PC-3 (cell line): ENCODE results near the gene NACC2.

Source experiments
- EZH2 ChIP-seq: fragments of 300-600 bp; sonication (generic); IDR thresholded peaks from one replicate; pipeline ENCODE4 v1.6.1; 2017; ENCODE audit warnings: antibody characterized with exemption, mild to moderate bottlenecking, low read length; ENCODE audit not compliant: unreplicated experiment
- EZH2phosphoT487 ChIP-seq: fragments of 300-600 bp; sonication (generic); IDR thresholded peaks from 2 replicates; pipeline ENCODE4 v1.6.1; 2018; ENCODE audit warnings: mild to moderate bottlenecking, antibody characterized with exemption, low read length, borderline replicate concordance
- TF ChIP-seq, protein P1 (sequence below): fragments of 300-600 bp; sonication (generic); conservative IDR thresholded peaks from 2 replicates; pipeline ENCODE4 v1.5.1; 2017; ENCODE audit warnings: antibody characterized with exemption, low read depth, mild to moderate bottlenecking, low read length

DNA sequence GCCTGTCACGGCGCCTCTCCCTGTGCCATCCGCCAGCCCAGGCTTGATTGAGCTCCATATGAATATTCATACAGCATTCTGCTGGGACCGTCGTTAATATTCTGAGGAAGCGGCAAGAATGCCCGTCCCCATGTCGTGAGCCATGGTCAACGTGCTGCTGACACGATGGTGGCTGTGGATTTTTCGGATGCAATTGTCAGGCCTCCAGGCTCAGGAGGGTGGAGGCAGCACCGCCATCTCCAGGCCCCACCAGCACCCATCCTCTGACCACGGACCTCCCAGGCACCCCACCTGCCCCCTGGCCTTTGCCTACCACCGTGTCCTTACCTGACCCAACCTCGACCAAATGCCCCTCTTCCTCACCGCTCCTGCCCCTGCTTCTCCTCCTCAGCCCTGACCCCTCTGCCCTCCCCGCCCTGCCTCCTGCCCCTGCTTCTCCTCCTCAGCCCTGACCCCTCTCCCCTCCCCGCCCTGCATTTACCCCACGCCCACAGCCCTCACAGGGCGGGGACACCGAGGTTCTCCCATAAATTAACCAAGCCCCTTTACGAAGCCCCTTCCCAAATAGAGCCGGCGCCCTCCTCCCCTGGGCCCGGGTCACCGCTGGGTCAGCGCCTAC, 13.7 kb upstream of the NACC2 start:
- TF ChIP-seq, protein P1, sequence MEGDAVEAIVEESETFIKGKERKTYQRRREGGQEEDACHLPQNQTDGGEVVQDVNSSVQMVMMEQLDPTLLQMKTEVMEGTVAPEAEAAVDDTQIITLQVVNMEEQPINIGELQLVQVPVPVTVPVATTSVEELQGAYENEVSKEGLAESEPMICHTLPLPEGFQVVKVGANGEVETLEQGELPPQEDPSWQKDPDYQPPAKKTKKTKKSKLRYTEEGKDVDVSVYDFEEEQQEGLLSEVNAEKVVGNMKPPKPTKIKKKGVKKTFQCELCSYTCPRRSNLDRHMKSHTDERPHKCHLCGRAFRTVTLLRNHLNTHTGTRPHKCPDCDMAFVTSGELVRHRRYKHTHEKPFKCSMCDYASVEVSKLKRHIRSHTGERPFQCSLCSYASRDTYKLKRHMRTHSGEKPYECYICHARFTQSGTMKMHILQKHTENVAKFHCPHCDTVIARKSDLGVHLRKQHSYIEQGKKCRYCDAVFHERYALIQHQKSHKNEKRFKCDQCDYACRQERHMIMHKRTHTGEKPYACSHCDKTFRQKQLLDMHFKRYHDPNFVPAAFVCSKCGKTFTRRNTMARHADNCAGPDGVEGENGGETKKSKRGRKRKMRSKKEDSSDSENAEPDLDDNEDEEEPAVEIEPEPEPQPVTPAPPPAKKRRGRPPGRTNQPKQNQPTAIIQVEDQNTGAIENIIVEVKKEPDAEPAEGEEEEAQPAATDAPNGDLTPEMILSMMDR, result no peak
- TF ChIP-seq EZH2 (no peak), EZH2phosphoT487 (no peak)
